Astrocyte of the cerebellum (primary cell): ENCODE measurements around the gene CD4.

Experiments used
- DNase-seq: peaks from one replicate; pipeline ENCODE4 v3.0.0-alpha.2; 2011; ENCODE audit warnings: low read depth
- H3K4me3 ChIP-seq: 2 replicates; pipeline ENCODE4 v1.5.1; 2011; ENCODE audit warnings: mild to moderate bottlenecking, low read depth, low read length, moderate library complexity
- CTCF ChIP-seq: IDR thresholded peaks from 2 replicates; pipeline ENCODE4 v1.5.1; 2012; ENCODE audit warnings: low read length, low read depth, moderate library complexity, mild to moderate bottlenecking; ENCODE audit errors: missing control alignments
- in situ Hi-C: cut with HindIII; loops from 2 replicates; pipeline ENCODE4 v1.10.0; 2017; ENCODE audit warnings: low sequenced_read_pairs

Gene CD4

GRCh38 chr12:6843118-6843902, 54.0 kb downstream of the CD4 start:
- no peak for TF ChIP-seq CTCF
- no peak for DNase-seq
- no peak overlapping the region for H3K4me3 ChIP-seq
- in situ Hi-C loops, result no loop called here

DNA sequence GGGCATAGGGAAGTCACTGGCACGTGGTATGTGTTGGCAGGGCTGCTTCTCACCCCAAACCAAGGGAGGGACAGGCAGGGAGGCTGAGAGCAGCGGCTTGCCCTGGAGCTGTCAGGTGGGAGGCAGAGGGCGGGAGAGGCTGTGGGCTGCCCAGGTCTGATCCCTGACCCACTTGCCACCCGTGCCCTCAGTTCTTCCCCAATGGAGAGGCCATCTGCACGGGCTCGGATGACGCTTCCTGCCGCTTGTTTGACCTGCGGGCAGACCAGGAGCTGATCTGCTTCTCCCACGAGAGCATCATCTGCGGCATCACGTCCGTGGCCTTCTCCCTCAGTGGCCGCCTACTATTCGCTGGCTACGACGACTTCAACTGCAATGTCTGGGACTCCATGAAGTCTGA, 56.1 kb downstream of the CD4 start:
- in situ Hi-C loops, result no loop called here
- no peak overlapping the region for H3K4me3 ChIP-seq
- DNase-seq, result no peak
- TF ChIP-seq CTCF, result no peak

DNA sequence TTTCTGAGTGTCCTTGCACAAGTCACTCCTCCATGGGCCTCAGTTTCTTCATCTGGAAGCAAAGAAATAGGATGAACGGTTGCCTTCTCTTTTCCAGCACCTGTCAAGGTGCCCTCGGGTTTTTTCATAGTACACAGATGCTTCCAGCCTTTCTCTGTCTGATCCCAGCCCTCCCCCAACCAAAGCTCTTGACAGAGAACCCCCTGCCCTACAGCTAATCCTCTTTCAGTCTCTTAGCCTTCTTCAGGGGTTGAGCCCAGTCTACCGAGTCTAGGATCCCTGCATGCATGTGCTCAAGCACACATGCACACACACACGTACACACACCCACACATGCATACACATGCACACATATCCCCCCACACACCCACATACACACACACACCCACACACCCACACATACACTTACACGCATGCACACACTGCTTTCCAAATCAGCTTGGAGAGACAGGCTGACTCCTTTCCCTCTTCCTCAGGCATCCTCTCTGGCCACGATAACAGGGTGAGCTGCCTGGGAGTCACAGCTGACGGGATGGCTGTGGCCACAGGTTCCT, 57.1 kb downstream of the CD4 start:
- in situ Hi-C loops, result no loop called here
- no peak overlapping the region for H3K4me3 ChIP-seq
- no peak for DNase-seq
- no peak for TF ChIP-seq CTCF

GRCh38 chr12:6847676-6848075, 58.3 kb downstream of the CD4 start:
- no peak overlapping the region for H3K4me3 ChIP-seq
- in situ Hi-C loops, result no loop called here
- no peak for DNase-seq
- no peak for TF ChIP-seq CTCF

- no peak for DNase-seq
- in situ Hi-C loops, result no loop called here
- no peak overlapping the region for H3K4me3 ChIP-seq
- no peak for TF ChIP-seq CTCF
Observed at GRCh38 chr12:6849427-6849826, 60.1 kb downstream of the CD4 start.

GRCh38 chr12:6849976-6850560, 60.7 kb downstream of the CD4 start:
- no peak for TF ChIP-seq CTCF
- in situ Hi-C loops, result no loop called here
- no peak for DNase-seq
- H3K4me3 ChIP-seq, result peak overlapping the region; percentile 79
